NCI-H2107 (cell line): ENCODE measurements around the gene BRSK2.
"Not testable (repeated sequence)": the region's sequence is repeated elsewhere in the genome, so short reads cannot be mapped to it uniquely, and the experiment has no call there.

Source experiments
- DNase-seq: peaks from one replicate; lab custom pipeline; 2025; lab: John Stamatoyannopoulos, UW

BRSK2 gene

GRCh38 chr11:1389932-1390568 is at the start of gene BRSK2:
Gene BRSK2 (plus strand): TSS chr11:1389934. CDS start chr11:1390285, 351 bp downstream.
- no peak for DNase-seq

DNA sequence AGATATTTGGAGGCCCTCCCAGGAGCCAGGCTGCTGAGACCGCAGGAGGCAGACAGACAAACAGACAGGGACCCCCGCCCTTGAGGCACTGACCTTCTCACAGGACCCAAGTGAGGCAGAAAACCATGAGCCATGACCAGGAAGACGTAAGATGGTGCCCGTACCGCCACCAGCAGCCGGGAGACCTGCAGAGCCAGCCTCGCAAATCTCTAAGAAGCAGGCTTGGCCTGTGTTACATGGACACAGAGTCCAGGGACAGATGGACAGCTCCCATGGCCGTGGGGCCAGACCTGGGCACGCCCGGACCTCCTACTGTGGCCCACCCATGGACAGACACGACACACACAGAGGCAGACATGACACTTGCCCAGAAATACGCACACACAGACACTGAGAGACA is 49.6 kb upstream of the BRSK2 start:
- DNase-seq = no peak

- not testable (repeated sequence) for DNase-seq
Observed at GRCh38 chr11:1341226-1341625, 48.5 kb upstream of the BRSK2 start.

GRCh38 chr11:1341928-1342524 is 47.7 kb upstream of the BRSK2 start:
- no peak for DNase-seq

- no peak for DNase-seq
Observed at GRCh38 chr11:1342946-1343345, 46.8 kb upstream of the BRSK2 start.

- DNase-seq = no peak
Observed at GRCh38 chr11:1343391-1344055, 46.2 kb upstream of the BRSK2 start.

DNA sequence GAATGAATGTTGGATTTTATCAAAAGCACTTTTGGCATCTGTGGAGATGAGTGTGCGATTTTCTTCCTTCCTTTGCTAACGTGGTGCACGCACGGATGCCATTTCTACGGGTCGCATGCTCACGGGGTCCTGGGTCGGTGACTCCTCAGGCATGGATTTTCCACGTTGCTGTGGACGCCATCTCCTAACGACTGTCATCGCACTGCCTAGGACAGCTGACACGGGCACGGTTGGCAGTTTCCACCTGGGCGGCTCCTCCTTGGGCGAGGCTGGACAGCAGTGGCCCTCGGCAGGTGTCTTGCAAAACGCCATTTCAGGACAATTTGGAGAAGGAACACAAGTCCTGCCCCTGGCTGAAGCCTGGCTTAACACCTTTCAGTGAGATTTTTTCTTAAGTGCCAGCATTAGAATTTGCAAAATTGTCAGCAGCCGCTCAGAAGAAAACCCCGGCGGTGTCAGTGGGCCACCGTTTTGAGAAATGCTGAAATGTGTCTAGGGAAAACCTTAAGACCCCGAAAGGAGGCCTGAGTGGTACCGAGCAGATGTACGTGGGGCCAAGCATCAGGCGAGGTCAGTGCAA is 45.6 kb upstream of the BRSK2 start:
- DNase-seq = no peak

GRCh38 chr11:1345737-1346513 is 43.8 kb upstream of the BRSK2 start:
- DNase-seq = no peak

GRCh38 chr11:1346669-1347390 is 42.9 kb upstream of the BRSK2 start:
- no peak for DNase-seq

- DNase-seq = not testable (repeated sequence)
Observed at GRCh38 chr11:1347411-1347999, 42.2 kb upstream of the BRSK2 start.

DNA sequence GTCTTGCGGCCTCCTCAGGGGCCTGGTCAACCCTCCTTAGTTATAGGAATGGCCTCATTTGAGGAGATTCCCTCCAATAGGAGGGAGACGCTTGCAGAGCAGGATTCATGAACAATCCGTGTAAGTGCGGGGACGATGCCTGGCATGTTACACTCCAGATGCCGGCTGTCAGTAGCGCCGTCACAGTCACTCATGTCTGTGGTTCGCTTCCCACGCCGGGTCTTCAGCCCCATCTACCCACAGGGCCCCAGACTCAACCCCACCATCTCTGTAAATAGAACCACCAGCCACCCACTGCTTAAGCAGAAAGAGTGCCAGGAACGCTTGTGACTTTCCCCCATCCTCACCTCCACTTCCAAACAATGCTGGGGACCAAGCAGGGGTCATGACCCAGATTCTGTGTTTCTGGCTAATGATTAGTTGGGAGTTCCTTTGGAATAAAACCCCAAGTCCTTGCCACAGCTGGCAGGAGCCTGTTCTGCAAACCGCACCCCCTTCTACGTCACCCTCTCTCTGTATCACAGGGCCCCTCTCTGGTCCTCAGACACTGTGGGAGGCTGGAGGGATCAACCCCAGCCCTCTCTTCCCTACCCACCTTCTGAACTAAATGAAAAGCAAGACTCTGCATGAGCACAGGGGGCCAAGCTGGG is 41.5 kb upstream of the BRSK2 start:
- DNase-seq = no peak

DNA sequence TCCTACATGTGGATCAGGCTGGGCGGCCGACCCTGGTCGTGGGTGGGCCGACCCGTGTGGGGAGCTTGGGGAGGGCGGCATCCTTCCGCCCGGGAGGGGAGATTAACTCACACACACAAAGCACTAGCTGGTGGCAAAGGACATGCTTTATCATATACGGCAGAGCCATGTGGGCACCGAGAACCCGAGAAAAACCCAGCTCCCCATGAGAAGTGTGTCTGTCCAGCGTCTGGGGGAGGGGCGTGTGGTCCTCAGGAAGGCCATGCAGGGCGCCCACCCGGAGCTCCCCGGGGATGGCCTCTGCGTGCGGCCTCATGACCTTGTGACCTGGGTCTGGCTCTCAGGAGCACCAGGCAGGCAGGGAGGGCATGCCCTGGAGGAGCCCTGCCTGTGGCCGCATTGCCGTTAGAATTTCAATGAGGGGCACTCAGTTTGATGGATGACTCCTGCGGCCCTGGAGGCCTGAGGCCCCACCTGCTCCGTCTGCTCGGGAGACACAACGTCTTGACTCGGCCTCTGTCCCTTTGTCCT is 40.9 kb upstream of the BRSK2 start:
- DNase-seq = no peak

DNA sequence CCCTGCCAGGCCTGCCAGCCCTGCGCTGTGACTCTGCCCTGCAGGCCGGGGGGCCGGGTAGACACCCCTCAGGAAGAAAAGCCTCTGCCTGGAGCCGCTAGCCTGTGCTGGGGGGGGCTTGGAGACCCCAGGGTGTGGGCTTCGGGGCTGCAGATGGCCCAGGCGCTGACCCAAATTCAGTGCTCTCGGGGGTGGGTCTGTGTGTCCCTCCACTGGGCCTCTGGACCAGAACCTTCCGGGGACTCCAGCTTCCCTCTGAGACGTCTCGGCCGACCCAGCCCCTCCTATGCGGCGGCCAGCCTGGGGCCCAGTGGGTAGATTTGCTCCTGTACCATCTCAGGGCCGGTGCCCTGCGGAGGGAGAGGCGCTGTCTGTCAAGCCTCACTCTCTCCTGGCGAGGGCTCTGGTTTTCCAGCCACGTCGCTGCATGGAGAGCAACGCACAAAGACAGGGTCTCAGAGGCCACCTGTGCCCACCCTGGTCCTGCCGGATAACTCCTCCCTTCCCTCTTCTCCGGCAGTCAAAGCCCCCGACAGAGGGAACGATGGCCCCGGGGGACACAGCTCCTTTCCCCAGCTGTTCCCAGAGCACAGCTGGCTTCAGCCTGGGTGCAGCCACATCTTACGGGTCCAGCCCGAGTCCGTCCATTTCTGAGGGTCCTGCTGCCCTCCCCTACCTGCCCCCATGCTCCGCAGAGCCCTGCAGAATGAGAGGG is 40.2 kb upstream of the BRSK2 start:
- no peak for DNase-seq

DNA sequence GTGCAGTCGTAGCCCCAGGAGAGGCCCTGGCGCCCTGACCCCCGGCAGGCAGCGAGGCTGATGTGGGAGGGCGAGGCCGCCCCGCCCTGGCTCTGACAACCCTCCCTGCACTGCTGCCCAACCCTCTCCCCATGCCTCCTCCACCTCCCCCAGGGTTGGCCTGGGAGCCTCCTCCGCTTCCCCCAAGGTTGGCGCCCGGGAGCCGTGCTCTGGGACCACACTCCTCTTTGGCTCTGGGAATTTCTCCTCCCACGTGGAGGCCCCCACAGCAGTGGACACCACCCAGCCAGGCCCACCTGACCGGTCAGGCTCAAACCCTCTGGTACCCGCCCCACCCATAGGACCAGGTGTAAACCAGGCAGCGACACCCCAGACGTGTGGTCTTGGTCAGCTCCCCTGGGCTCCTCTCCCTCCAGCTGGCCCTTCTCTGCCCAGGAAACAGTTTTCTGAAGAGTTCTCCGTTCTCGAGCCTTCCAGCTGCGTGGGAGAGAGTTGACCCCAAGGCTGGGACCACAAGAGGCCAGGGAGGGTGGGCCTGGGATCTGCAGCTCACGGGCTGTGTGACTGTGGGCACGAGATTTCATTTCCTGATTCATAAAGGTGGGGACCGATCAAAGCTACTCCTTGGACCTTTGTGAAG is 39.5 kb upstream of the BRSK2 start:
- DNase-seq = no peak

GRCh38 chr11:1351278-1351937 is 38.3 kb upstream of the BRSK2 start:
- no peak for DNase-seq

GRCh38 chr11:1352696-1353382 is 36.9 kb upstream of the BRSK2 start:
- no peak for DNase-seq

GRCh38 chr11:1353383-1354124 is 36.2 kb upstream of the BRSK2 start:
- no peak for DNase-seq
